Stimulated activated CD8-positive, alpha-beta memory T cell treated with anti-CD3 and anti-CD28 coated beads, Interleukin-7, amount 100 ng/mL, for 4 hours (primary cell): Measurements from ENCODE around the gene CD200.

Experiments
- DNase-seq, 2 donors: peaks; one replicate each; pipeline ENCODE4 v3.0.0-alpha.2; 2020; ENCODE audit warnings: low read depth in 2 of 2

The CD200 gene

DNA sequence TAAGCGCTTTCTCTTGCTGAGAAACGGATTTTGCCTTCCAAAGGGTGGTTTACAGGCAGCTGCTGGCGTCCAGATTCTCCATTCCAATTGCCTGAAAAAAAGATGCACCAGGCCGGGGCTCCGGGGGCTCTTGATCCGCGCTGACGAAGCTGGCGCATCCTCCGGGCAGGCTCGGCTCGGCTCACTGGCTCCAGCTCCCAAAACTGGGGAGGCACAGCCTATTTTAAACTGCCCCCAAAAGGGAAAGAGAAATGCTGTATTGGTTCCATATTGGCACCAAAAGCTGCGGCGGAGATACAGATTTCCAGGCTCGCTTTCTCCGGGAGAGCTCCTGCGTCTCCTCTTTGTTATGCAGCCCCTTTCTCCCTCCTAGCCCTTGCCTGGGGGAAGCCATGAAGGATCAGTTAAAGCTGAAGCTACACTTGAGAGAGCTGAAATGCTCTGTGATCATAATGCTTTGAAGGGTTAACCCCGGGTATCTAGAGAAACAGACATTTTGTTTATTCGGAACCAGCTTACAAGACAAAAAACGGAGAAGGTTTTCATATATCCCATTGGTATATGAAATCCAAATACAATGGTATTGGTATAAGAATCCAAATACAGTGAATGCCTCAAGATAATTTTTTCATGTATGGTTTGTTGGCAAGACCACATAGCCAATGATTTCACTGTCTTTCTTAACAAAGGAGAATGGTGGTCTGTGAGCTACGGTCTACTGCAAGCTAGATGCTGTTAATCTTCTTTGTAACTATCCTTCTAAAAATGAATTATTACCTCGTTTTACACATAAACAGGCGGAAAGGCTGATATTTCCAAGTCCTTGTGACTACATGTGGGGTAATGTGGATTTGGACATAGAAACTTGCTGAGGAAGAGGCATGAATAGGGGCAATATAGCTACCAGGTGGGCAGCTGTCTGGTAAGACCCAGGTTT, 693 bp downstream of the CD200 start:
- no peak for DNase-seq

DNA sequence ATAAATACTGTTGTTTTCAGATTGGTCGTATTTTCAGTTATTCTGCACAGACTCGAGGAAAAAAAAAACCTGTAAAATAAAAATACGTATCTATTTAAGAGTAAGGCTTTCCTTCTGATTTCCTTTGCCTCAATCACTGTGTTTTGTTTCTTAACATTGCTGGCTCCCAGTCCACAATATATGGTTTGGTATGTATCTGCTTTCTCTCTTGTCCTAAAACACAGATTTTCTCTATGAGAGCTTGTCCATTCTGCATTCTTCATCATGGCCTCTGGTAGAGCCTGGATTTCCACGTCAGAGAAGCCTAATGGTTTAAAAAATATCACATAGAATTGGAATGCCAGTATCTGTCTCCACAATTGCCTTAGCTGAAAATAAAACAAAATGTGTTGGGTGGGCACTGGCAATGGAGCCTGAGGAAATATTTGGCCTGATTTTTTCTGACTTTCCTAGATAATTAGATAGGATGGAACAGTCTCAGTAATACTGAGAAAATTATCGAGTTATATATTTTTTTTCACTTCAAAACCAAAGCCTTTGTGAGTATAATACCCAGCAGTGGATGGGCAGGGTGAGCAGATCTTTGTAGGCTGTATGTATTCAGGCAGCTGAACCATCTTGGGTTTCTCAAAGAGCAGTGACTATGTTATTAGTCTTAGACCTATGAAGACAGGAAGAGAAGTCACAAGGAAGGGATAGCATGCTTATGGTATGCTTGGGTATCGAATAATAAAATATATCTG, 1.9 kb downstream of the CD200 start:
- DNase-seq, result no peak

DNA sequence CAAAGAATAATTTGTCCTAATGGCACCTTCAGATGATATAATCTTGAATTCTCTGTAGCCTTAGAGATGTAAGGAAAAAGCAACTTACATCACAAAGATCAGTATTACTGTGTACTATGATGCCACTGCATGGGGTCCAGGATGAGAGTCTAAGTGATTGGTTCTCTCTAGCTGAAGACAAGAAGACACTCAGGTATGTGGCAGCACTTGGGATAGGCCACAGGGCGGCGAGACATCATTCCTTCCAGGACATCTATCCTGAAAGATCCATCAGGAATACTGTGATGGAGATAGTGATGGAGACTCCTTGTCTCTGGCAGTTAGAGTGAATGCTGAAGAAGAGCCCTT, 2.5 kb downstream of the CD200 start:
- DNase-seq, result no peak

DNA sequence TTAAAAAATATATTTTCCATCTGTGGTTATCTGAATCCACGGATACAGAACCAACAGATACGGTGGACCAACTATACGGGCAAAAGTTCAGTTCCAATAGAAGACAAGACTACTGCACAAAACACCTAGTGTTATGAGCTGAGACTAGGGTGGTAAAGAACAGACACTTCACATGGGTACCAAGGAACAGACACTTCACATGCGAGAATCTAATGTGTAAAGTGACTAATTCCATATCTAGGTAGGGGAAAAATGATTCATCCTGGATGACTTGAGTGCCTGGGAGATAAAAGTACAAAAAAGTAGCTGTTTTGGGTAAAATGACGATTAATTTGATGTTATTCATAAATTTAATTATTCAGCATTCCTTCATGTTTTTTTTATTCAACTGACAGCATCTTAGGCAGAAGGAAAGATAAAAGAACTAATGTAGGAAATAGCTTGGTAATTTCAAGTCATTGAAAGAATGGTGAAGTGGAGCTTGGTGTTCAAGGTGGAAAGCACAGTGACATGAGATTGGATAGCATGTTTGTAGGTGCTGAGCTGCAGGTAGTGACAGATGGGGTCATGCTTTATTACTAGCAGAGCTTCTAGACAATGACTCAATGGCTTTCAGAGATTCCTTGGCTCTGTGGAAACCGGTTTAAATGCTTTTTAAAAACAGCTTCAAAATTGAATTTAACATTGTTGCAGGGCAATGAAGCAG, 5.2 kb downstream of the CD200 start:
- DNase-seq, result no peak

DNA sequence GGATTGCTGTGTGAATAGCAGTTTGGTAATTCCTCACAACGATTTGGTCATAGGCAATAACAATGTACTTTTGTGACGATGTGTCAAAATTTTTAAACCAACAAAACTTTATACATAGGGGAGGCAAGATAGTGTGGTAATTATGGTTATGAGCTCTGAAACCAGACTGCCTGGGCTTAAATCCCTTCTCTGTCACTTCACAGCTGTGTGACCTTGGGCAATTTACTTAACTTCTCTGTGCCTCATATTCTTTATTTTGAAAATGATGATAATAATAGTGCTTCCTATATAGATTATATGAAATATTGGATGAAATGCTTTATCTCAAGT, 5.7 kb downstream of the CD200 start:
- no peak for DNase-seq

DNA sequence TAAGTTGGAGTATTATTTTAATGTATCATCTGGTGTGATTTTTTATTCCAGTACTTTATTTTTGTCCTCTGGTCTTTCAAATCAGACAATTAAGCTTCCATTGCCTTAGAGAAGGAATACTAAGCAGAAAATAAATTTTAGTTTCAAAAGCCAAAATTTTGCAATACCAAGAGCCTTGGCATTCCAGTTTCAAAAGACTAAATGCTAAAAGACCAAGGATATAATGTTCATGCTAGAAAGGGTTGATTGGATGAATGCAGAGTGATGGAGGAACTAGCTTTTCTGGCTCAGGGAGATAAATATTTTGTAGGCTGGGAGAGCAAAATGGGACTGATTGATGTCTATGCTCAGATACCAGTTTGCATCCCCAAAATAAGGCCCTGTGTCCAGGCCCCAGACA, 6.2 kb downstream of the CD200 start:
- no peak for DNase-seq

DNA sequence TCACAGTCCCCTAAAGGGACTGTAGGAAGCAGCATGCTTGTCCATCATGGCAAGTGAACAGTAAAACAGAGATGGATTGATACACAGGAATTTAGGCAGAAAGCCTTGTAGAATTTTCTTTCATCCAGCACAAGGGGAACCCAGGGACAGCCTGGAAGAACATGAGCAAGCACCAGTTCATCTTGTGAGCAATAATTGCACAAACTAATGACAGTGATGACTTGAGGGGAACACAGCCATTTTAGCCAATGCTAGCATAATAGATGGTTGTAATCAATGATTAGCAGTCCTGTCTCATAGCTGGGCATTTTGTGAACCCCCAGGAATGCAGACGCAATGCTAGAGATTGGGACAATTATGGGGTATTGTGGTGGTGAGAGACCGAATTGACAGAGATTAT, 6.7 kb downstream of the CD200 start:
- no peak for DNase-seq

DNA sequence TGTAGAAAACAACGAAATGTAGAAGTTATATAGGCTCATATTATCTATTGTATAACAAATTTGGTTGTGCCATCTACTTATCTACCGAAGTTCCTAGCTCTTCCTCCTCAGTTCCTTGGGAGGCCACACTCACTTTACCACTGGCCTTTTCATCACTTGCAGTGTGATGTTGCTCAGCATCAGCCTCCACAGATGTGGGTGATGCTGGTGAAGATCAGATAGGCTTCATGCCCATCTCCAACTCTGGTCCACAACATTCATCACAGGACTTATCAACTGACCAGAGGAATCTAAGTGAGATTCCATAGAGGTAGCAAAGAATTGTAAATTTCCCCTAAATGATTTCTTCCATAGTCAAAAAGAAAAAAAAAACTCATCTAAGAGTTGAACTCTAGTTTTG, 8.4 kb downstream of the CD200 start:
- no peak for DNase-seq

DNA sequence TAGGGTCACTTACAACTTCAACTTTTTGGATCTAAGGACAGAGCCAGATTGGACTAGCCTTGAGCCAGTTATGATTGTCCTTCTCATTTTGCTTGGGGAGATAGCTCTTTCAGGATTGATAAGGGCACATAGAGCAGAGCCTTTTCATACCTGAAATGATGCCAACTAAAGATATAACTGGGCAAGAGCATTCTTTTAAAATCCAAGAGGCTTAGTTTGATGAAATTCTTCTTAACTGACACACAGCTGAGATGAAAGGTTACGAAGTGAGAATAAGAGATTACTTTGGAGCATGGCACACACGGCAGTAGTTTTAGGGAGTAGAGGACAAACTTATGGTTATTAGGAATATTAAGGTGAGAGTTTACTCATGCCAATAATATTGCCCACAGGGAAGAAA, 12.7 kb downstream of the CD200 start:
- DNase-seq, result no peak

DNA sequence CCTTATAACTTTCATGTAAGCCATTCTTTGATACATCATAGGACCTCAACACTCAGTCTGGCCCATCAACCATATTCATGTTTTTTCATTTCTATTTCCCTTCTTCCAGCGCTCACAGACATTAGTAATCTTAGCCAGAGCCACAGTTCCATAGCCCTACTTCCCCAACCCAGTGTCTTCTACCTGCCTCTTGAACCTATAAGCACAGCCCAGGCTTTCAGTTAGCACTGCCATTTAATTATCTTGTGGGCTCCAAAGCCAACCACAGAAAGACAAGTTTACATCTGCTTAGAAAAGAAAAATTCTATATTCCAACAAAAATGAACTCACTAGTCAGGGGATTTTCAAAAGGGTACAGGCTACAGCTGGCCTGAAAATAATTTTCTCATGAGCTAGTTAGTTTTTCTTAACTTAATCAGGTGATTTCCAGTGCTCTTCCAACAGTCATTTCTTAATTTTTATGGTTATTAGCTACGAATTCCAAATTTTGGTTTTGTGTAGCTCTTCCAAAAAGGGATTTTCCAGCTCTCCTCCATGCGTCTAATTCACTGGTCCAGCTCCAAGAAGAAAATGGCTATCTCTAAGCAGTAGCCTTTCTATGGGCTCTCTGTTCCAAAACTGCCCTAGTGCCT, 13.7 kb downstream of the CD200 start:
- no peak for DNase-seq

DNA sequence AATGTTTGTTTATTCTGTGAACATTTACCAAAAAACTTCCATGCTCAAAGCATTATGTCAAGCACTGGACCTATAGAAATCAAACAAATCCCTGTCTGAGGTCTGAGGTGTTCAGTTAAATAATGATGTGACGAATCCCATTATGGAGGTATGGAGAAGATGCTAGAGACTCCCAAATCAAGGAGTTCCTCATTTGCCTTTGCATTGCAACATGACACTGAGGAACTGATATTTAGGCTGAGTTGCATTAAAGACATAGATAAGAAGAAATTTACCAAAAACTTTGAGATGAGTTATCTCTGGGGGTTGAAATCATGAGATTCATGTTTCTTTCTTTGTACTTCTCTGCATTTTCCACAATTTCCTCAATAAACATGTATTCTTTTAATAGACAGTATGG, 16.0 kb downstream of the CD200 start:
- DNase-seq, result no peak

DNA sequence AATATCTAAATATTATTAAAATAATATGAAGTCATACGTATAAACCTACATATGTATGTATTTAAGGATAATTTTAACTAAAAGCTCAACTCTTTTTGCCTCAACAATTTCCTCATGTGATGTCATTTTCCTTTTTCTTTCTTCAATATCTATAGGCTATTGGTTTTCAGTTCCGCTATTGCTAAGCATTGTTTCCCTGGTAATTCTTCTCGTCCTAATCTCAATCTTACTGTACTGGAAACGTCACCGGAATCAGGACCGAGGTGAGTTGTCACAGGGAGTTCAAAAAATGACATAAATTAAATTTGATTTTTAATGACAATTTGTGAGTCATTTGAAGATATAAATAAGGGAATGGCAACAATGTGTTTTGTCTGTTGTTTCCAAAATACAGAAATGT, 16.6 kb downstream of the CD200 start:
- DNase-seq, result no peak

DNA sequence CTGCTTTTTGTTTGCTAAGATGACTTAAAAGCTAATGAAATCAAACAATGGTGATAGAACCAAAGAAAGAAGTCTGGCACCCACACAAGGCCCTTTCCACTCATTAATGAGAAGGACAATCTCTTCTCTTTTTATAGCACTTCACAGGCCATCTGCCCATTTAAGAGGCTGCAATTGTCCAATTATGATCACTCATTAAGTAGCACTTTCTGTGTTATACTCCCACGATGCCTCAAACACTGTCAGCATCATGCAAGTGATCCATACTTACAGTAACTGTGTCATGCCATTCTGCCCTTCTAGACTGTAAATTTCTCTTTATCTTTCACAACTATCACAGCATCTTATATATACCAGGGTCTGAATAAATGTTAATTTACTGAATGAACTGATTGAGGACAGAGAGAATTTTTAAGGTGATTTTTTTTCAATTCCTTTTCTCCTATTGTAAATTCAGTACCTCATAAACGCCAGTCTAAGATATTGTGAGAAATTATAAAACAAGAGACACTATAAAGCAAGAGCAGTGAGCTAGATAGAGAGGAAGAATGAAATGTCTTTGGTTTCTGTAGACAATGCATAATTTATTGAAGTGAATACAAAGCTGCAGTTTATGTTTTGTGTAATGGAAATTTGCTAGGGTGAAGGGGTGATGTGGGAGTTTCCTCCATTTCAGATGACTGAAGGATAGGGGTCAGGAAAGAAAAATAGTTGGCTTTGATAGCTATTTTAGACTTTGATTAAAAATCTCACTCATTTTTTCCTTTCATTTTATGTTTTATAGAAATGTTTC, 17.3 kb downstream of the CD200 start:
- DNase-seq, result no peak

DNA sequence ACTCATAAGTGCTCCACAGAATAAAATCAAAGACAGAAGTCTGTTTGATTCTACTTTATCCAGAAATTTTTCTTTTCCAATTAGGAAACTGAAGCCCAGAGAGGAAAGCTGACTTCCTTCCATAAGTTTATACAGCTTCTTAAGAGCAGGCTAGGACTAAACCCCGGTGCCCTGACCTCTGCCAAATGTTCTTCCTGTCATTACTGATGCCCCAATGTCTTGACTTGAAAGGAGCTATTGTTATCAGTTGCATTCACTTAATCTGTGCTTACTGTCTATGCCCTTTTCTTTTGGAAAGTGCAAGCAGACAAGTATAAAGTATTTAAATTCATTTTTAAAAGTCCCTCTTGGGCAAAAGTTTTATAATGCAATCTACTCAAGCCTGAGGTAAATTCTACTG, 18.1 kb downstream of the CD200 start:
- no peak for DNase-seq

DNA sequence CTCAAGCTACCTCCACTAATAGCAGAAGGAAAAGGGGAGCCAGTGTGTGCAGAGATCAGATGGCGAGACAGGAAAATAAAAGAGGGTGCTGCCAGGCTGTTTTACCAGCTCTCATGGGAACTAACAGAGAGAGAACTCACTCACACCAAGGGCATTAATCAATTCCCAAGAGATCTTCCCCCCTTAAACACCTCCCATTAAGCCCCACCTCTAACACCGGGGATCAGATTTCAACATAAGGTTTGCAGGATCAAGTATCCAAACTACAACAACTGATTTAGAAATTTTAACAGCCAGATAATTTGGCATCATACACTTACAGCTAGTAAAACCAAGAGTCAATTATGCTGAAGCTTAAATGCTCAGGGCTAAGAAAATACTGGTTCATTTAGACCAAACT, 18.9 kb downstream of the CD200 start:
- DNase-seq, result no peak

DNA sequence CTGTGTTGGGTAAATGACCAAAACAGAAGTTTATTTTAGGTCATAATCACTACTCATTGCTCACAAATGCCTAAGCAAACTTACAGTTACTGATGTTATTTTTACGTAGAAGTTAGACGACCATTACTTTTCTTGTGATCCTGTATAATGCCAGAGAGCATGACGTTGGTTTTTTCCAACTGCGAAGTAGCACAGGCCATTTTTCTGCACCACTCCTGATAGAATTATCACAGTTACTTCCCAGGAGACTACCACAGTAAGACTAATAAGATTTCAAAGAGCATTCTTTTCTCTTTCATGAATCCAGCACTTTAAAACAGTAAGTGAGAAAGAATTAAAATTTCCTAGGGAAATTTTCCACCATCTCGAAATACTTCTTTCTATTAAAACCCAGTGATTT, 19.8 kb downstream of the CD200 start:
- DNase-seq, result no peak

DNA sequence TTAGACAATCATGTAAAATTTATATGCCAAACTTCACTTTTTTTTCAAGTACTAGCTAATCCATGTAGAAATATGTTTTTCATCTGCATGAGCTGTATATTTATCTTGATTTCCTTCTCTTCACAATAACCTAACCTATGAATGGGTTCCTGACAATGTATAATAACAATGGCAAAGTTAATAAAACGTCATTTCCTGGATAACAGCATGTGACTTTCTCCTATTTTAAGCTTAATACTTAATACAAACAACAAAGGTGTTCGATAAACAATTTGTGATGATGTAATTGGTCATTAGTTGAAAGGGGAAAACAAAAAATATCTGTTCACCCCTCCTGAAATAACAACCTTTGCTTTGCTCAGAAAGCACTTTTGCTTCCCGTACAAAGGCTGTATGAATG, 20.4 kb downstream of the CD200 start:
- no peak for DNase-seq

DNA sequence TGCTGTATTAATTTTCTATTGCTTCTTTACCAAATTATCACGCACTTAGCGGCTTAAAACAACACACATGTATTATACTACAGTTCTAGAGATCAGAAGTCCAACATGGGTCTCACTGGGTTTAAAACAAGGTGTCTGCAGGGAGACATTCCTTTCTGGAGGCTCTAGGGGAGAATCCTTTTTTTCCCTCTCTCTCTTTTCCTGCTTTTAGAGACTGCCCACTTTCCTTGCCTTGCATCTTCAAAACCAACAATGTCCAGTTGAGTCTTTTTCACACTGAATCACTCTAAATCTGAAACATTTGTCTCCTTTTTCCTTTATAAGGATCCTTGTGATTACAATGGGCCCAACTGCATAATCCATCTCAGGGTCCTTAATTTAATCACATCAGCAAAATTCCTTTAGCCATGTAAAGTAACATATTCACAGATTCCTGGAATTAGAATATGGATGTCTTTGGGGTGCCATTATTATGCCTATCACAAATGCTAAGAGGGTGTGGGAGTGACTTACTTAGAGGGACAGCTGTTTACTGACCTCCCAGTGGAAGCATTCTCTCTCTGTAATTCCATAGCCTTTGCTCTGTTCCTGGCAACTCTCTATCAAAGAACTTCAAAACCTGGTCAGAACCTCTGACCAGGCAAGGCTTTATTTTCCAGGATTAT, 21.8 kb downstream of the CD200 start:
- DNase-seq, result no peak

DNA sequence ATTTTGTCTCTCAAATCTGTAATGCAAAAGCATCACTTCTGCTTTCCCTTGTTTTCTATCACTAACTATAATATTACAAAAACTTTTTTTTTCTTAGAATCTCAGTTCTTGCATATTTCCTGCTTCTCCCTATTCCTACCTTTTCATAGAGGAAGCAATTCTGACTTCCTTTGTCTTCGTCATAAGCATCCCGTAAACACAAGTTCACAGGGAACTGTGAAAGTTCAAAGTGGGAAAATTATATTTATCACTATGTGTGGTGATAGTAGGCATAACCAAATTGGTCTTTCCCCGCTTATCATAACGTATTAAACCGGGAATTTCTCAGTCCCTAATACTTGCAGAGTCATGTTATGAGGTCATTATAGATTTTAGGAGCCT, 22.3 kb downstream of the CD200 start:
- no peak for DNase-seq

DNA sequence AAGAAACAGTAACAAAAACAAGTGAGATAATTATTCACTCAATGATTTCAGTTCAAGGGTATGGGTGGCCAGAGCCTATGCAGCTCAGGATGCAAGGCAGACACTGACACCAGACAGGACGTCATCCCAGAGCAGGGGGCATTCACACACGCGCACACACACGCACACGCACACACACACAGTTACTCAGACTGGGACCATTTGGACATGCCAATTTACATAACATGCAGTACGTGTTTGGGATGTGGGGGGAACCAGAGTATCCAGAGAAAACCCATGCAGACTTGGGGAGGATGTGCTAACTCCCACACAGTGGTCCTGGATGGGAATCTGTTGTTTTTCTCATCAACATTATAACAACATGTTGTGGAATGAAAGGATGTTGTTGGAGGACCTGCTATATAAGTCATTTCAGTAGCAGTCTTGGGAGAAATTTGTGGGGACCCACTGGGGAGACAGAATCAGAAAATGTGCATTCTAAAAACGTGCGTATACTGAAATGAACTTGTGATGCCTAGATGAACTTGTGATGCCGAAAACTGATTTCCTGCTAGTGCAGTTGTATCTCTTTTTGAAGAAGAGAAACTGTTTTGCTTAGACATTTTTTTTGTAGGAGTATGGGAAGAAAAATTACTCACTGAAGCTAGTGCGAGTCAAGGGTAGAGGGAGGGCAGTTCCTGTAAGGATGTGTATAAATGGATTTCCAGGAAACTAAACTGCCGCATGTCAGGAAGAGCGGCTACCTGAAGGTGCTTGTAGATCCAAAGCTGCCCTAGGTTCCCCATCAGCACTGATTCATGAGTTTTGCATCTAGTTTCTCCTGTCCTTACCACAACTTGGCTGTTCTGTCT, 25.2 kb downstream of the CD200 start:
- no peak for DNase-seq
